CD4-positive, alpha-beta T cell treated with Interleukin-12 subunit alpha and Interleukin-12 subunit beta, for 1 hour (primary cell): Measurements from ENCODE around the gene RNLS.
"Not testable (repeated sequence)": the region's sequence is repeated elsewhere in the genome, so short reads cannot be mapped to it uniquely, and the experiment has no call there.

Experiments
- DNase-seq: peaks from one replicate; pipeline ENCODE4 v3.0.0-alpha.2; 2020

The RNLS gene

GRCh38 chr10:88515235-88515634, 67.9 kb downstream of the RNLS start:
- no peak for DNase-seq

GRCh38 chr10:88512599-88512998, 70.5 kb downstream of the RNLS start:
- no peak for DNase-seq

GRCh38 chr10:88508796-88509195, 74.3 kb downstream of the RNLS start:
- DNase-seq = no peak

GRCh38 chr10:88507826-88508453, 75.2 kb downstream of the RNLS start:
- DNase-seq = no peak

- DNase-seq = no peak
Measured at GRCh38 chr10:88507404-88507803, 75.7 kb downstream of the RNLS start.

GRCh38 chr10:88505680-88506215, 77.4 kb downstream of the RNLS start:
- DNase-seq = no peak

GRCh38 chr10:88505265-88505664, 77.9 kb downstream of the RNLS start:
- DNase-seq = no peak

GRCh38 chr10:88500656-88501055, 82.5 kb downstream of the RNLS start:
- DNase-seq = no peak

- DNase-seq = no peak
Measured at GRCh38 chr10:88499569-88500470, 83.3 kb downstream of the RNLS start.

- DNase-seq = no peak
Measured at GRCh38 chr10:88497913-88498312, 85.2 kb downstream of the RNLS start.

- no peak for DNase-seq
Measured at GRCh38 chr10:88494537-88494936, 88.6 kb downstream of the RNLS start.

- DNase-seq = no peak
Measured at GRCh38 chr10:88493691-88494483, 89.2 kb downstream of the RNLS start.

GRCh38 chr10:88491314-88491713, 91.8 kb downstream of the RNLS start:
- DNase-seq = no peak

GRCh38 chr10:88490231-88490980, 92.7 kb downstream of the RNLS start:
- DNase-seq = no peak

GRCh38 chr10:88489107-88489506, 94.0 kb downstream of the RNLS start:
- DNase-seq = no peak

GRCh38 chr10:88486816-88487215, 96.3 kb downstream of the RNLS start:
- not testable (repeated sequence) for DNase-seq

GRCh38 chr10:88482220-88482619, 100.9 kb downstream of the RNLS start:
- DNase-seq = no peak

GRCh38 chr10:88478256-88478655, 104.9 kb downstream of the RNLS start:
- no peak for DNase-seq

GRCh38 chr10:88477343-88478085, 105.6 kb downstream of the RNLS start:
- no peak for DNase-seq

- DNase-seq = no peak
Measured at GRCh38 chr10:88474884-88475844, 108.0 kb downstream of the RNLS start.
